ENCODE measurements around the gene RNF135.

The RNF135 gene

GRCh38 chr17:31008374-31009041 is 37.7 kb downstream of the RNF135 start:
- TF ChIP-seq GATA2 (IDR thresholded peaks at IDR 0.05; ENCODE audit: low read depth, low read length) = no peak
- no peak for TF ChIP-seq GATA3 (IDR thresholded peaks at IDR 0.05; ENCODE audit: low read depth, low read length)

DNA sequence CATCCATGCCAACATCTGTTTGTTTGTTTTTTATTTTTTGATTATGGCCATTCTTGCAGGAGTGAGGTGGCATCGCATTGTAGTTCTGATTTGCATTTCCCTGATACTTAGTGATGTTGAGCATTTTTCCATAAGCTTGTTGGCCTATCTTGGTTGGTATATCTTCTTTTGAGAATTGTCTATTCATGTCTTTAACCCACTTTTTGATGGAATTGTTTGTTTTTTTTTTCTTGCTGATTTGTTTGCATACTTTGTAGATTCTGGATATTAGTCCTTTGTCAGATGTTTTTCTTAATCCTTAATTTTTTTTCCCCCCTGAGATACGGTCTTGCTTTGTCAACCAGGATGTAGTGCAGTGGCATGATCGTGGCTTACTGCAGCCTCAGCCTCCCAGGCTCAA is 43.0 kb downstream of the RNF135 start:
- TF ChIP-seq GATA3 (IDR thresholded peaks at IDR 0.05; ENCODE audit: low read depth, low read length) (no peak), GATA2 (IDR thresholded peaks at IDR 0.05; ENCODE audit: low read depth, low read length) (no peak)

- no peak for TF ChIP-seq GATA3 (IDR thresholded peaks at IDR 0.05; ENCODE audit: low read depth, low read length)
- TF ChIP-seq GATA2 (IDR thresholded peaks at IDR 0.05; ENCODE audit: low read depth, low read length) = no peak
Measured at GRCh38 chr17:31015639-31016038, 44.8 kb downstream of the RNF135 start.

DNA sequence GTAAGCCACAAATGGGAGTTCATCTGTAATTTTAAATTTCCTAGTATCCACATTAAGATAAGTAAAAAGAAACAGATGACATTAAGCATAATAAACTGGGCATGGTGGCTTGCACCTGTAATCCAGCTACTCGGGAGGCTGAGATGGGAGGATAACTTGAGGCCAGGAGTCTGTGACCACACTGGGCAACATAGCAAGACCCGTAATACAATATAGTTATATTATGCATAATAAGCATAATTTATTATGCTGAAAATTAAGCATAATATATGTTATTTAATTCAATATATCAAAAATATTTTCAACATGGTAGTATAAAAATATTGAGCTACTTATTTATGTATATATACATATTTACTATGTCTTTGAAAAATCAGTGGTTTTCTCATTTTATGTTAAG is 48.2 kb downstream of the RNF135 start:
- TF ChIP-seq GATA3 (IDR thresholded peaks at IDR 0.05; ENCODE audit: low read depth, low read length) (no peak), GATA2 (IDR thresholded peaks at IDR 0.05; ENCODE audit: low read depth, low read length) (no peak)

- TF ChIP-seq GATA2 (IDR thresholded peaks at IDR 0.05; ENCODE audit: low read depth, low read length) (no peak), GATA3 (IDR thresholded peaks at IDR 0.05; ENCODE audit: low read depth, low read length) (no peak)
Measured at GRCh38 chr17:31031841-31032240, 61.0 kb downstream of the RNF135 start.

GRCh38 chr17:31048142-31048541 is 77.3 kb downstream of the RNF135 start:
- TF ChIP-seq GATA2 (IDR thresholded peaks at IDR 0.05; ENCODE audit: low read depth, low read length) = no peak
- no peak for TF ChIP-seq GATA3 (IDR thresholded peaks at IDR 0.05; ENCODE audit: low read depth, low read length)

GRCh38 chr17:31048780-31049179 is 77.9 kb downstream of the RNF135 start:
- TF ChIP-seq GATA3 (IDR thresholded peaks at IDR 0.05; ENCODE audit: low read depth, low read length) (no peak), GATA2 (IDR thresholded peaks at IDR 0.05; ENCODE audit: low read depth, low read length) (no peak)

Data from SH-SY5Y (cell line).